Stimulated activated CD4-positive, alpha-beta T cell treated with anti-CD3 and anti-CD28 coated beads, Interleukin-4, amount 100 ng/mL, for 1 hour (primary cell): Measurements from ENCODE around the gene GRB10.
A peak's percentile ranks its signal among the peaks of the same experiment; 100 is the strongest.

ENCODE experiments used
- DNase-seq: peaks from one replicate; pipeline ENCODE4 v3.0.0-alpha.2; 2020

The GRB10 gene

DNA sequence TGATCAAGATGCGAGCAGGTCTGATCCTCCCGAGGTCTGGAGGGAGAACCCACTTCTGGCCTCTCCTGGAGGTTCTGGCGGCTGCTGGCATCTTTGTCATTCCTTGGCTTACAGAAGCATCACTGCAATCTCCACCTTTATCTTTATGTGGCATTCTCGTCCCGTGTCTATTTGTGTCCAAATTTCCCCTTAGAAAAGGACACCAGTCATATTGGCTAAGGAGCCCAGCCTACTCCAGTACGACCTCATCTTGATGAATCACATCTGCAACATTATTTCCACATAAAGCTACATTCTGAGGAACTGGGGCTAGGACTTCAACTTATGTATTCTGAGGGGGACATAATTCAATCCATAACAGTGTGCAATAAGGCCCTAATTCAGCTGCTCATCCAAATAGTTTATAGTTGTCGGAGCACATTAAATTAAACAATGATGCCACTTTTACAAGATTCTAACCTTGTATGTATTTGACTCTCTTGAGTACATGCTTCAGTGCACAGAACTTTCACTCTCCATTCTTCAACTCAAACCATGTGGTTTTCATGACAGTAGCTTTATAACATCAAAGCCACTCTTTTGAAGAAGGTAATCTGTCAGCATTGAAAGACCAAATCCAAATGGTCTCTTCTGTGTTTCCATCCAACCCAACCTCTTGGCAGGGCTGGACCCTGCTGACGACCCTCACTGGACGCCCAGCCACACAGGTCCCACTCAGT, 131.3 kb downstream of the GRB10 start:
- no peak for DNase-seq

GRCh38 chr7:50650057-50650664, 132.5 kb downstream of the GRB10 start:
- no peak for DNase-seq

DNA sequence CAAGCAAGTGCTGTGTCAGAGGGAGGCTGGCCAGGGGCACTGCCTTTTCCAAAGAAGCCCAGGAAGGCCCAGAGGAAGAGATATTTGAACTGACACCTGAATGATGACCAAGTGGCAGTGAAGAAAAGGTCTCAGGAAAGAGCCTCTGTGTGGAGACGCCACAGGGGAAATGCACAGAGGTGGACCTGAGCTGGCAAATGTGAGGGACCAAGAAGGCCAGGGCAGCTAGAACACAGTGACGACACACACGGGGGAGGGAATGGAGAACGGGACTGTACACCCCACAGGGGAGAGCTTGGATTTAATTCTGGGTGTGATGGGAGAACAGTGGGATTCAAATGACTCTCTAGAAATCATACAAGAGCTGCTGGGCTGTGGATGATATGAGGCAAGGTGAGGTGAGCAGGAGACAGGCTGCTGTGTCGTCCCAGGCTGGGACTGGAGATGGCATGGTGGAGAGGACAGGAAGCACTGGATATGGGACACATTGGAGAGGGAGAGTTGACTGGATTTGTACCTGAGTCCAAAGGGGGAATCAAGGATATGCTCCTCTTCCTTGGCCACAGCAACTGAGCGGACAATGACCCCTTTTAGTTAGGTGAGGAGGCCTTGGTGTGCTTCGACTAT, 133.3 kb downstream of the GRB10 start:
- DNase-seq: no peak

GRCh38 chr7:50648570-50649169, 134.0 kb downstream of the GRB10 start:
- no peak for DNase-seq

GRCh38 chr7:50648076-50648475, 134.6 kb downstream of the GRB10 start:
- no peak for DNase-seq

DNA sequence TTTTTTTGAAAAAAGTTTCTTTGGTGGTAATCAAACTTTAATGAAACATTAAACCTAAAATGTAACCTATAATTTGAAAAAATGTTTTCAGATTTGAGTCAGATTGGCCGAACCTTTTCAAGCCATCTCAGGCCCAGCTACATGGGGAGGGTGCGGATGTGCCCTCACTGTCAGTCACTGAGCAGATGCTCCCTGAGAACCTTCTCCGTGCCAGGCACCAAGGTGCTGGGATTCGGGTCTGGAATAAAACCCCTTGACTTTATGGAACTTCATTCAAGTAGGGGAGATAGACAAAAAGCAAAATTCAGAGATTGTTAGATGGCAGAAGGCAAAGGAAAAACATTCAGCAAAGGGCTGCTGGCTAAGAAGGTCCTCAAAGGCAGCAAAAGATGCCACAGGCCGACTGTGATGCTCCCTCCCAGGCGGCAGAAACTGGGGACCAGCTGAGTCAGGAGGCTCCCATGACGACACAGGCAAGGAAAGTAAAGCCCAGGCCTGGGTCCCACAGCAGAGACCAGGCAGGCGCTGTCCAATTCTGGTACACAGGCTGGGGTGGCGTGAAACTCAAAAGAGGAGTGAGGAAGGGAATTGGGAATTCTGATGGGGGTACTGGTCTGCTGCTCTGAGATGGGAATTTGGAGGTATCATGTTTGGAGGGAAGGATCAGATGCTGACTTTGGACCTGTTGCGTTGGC, 135.3 kb downstream of the GRB10 start:
- no peak for DNase-seq

GRCh38 chr7:50646069-50646468, 136.6 kb downstream of the GRB10 start:
- DNase-seq: no peak

- DNase-seq: no peak
These were observed 137.5 kb downstream of the GRB10 start for GRCh38 chr7:50645186-50645585.

- no peak for DNase-seq
These were observed 138.1 kb downstream of the GRB10 start for GRCh38 chr7:50644586-50644985.

DNA sequence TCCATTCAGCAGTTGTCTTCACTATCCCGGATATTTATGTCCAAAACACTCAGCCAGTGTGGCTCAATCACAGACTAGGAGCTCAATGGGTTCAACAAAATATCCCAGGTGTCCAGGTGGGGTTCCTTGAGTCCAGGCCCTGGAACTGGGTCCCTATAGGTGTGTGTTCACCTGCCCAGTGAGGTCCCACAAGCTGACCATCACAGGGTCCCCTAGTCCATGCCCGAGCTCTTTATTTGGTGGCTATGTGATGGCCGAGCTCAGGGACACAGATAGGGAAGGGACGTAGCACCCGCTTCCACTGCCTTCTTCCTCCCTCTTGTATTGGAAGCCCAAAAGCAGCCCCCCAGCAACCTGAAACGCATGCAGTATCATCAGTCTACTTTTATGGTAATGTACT, 138.6 kb downstream of the GRB10 start:
- DNase-seq: no peak

GRCh38 chr7:50641442-50642405, 141.0 kb downstream of the GRB10 start:
- no peak for DNase-seq

- DNase-seq: no peak
These were observed 141.9 kb downstream of the GRB10 start for GRCh38 chr7:50640779-50641178.

- no peak for DNase-seq
These were observed 142.4 kb downstream of the GRB10 start for GRCh38 chr7:50640256-50640655.

- DNase-seq: no peak
These were observed 144.7 kb downstream of the GRB10 start for GRCh38 chr7:50637725-50638643.

DNA sequence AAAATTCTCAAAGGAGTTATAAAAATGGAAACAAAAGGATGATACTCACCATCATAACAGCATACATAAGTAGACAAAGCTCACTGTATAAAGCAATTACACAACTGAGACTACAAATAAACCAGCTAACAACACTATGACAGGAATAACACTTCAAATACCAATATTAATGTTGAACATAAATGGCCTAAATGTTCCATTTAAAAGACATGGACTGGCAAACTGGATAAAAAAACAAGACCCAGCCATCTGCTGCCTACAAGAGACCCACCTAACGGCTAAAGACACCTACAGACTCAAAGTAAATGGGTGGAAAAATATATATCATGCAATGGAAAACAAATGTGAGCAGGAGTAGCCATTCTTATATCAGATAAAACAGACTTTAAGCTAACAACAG, 148.3 kb downstream of the GRB10 start:
- no peak for DNase-seq

- DNase-seq: no peak
These were observed 149.3 kb downstream of the GRB10 start for GRCh38 chr7:50633414-50633710.

DNA sequence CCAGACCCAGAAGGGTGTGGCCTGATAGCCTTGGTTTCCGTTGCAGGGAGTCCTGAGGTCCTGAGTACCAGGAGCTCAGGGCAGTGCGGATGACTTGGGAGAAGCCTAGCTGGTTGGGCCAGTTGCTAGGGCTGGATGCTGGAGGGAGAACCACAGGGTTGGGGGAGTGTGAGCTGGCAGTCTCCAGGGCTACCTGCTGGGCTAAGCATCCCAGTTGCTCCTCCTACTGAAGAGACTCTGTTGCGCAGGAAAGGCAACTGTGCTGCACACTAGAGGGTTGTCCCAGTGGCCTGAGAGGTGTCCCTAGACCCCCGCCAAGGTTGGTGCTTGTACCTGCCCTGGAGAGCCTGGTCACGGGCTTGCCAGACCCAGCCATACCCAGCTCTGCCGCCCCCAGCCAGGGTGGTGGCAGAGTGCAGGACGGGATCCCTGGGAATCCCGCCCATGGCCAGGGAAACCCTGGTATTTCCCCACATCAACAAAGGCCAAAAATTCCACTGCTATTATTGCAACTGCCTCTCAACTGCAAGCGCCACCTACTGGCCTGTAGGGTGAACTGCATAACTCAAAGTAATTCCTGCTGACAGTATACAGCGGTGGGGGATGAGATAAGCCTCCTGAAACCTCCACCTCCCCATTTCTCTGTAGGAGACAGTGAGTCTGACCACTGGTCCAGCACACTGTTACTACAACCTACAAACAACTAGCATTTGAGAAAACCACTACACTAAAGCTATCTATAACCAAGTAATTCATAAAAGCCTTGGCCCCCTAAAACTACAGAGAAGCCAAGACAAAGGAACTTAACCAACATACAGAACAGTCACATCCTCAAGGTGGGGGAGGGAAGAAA, 149.9 kb downstream of the GRB10 start:
- peak; percentile 45 for DNase-seq

DNA sequence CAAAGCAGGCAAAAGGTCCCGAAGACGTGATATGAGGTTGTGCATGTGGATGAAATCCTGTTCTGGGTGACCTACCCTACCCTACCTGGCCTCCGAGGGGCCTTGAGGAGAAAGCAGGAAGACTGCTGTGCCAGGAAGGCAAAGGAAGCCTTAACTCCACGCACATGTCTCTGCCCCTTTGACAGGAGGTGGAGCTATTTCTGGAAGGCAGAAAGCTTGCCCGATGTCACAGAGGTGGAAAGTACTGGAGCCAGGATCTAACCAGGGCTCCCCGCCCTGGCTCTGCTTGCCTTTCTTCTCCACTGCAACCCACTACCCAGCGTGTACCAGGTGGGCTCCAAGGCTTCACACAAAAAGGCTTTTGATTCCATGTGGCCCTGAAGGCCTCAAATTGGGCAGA, 151.1 kb downstream of the GRB10 start:
- DNase-seq: no peak

- no peak for DNase-seq
These were observed 151.6 kb downstream of the GRB10 start for GRCh38 chr7:50631100-50631499.

DNA sequence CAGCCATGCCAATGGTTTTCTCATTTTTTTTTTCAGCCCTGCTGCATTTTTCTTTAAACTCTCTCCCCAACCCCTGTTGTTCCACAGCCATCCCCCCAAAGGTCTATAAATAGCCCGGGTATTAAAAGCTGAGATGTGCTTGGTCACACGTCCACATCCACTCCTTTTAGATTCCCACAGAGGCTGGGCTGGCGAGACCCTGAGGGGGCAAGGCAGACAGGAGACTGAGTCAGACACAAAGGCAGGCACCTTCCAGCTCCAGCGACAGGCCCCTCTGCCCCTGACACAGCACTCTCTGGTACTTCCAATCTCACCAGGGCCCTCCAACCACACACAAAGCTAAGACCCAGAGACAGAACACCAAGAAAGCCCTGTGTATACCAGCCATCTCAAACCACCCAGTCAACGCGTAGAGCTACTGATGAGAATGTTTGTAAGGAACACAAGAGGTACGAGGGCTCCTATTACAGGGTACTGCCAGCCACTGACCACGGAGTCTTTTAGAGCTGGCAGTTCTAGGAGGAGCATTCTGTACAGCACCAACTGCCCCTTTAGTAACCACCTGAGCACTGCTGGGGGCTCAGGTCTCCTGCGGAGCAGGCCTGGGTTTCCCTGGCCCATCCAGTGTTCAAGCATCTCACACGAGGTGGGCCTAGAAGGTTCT, 153.3 kb downstream of the GRB10 start:
- DNase-seq: no peak
